ENCODE results near the gene FABP1.

GRCh38 chr2:88147145-88147544 lies 19.3 kb upstream of the FABP1 start:
- TF ChIP-seq, protein P1, sequence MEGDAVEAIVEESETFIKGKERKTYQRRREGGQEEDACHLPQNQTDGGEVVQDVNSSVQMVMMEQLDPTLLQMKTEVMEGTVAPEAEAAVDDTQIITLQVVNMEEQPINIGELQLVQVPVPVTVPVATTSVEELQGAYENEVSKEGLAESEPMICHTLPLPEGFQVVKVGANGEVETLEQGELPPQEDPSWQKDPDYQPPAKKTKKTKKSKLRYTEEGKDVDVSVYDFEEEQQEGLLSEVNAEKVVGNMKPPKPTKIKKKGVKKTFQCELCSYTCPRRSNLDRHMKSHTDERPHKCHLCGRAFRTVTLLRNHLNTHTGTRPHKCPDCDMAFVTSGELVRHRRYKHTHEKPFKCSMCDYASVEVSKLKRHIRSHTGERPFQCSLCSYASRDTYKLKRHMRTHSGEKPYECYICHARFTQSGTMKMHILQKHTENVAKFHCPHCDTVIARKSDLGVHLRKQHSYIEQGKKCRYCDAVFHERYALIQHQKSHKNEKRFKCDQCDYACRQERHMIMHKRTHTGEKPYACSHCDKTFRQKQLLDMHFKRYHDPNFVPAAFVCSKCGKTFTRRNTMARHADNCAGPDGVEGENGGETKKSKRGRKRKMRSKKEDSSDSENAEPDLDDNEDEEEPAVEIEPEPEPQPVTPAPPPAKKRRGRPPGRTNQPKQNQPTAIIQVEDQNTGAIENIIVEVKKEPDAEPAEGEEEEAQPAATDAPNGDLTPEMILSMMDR (conservative IDR thresholded peaks at IDR 0.05 in 1 of 2, IDR thresholded peaks at IDR 0.05 in 1 of 2; ENCODE audit: low read depth in 1 of 2, low read length in 2 of 2) = no peak
- no peak for TF ChIP-seq EZH2 (IDR thresholded peaks at IDR 0.05; ENCODE audit: low read length, missing control alignments)

Data from fibroblast of lung (primary cell).